Gastroesophageal sphincter (tissue), 3 donors: ENCODE data around the gene SEZ6L.

ENCODE experiments used
- CTCF ChIP-seq, 4 experiments: fragments of 200-600 bp in 2 of 4; fragments of 450-650 bp in 2 of 4; sonication (generic) in 1 of 4; IDR thresholded peaks; one replicate each; pipeline ENCODE4 v1.5.1; 2017 to 2019; ENCODE audit warnings: antibody characterized with exemption in 4 of 4, mild to moderate bottlenecking in 2 of 4, moderate library complexity in 2 of 4
- POLR2A ChIP-seq, 2 donors: fragments of 450-650 bp; IDR thresholded peaks; one replicate each; pipeline ENCODE4 v1.6.1; 2017; ENCODE audit warnings: antibody characterized with exemption in 2 of 2, mild to moderate bottlenecking in 2 of 2, moderate library complexity in 1 of 2

- TF ChIP-seq CTCF (IDR thresholded peaks at IDR 0.05) (no peak), POLR2A (IDR thresholded peaks at IDR 0.05) (no peak)
Measured at GRCh38 chr22:26239581-26239980, 70.3 kb downstream of the SEZ6L start.
